GM21381 (cell line): Measurements from ENCODE around the gene IL1B.

ENCODE experiments used
- ATAC-seq: cut with Tn5 transposase; IDR thresholded peaks from one replicate; pipeline ENCODE4 v1.9.1; 2021; ENCODE audit warnings: mild to moderate bottlenecking, moderate library complexity; ENCODE audit not compliant: unreplicated experiment

The IL1B gene

DNA sequence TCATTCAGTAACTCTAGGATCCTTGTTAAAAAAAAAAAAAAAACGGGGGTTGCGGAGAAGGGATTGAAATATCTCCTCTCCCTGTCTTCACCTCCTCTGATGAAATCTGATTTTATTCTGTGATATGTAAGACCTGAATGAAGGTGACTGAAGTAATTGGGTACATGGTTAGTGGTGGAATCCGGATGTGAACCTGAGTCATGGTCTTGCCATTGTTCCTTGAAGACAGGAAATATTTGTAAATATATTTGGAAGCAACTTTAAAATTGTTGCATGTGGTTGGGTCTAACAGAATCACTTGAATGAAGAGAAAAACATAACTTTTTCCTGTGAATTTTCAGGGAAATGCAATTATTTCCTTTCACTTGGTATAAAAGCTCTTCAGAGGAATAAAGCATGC is 49.3 kb downstream of the IL1B start:
- no peak for ATAC-seq

DNA sequence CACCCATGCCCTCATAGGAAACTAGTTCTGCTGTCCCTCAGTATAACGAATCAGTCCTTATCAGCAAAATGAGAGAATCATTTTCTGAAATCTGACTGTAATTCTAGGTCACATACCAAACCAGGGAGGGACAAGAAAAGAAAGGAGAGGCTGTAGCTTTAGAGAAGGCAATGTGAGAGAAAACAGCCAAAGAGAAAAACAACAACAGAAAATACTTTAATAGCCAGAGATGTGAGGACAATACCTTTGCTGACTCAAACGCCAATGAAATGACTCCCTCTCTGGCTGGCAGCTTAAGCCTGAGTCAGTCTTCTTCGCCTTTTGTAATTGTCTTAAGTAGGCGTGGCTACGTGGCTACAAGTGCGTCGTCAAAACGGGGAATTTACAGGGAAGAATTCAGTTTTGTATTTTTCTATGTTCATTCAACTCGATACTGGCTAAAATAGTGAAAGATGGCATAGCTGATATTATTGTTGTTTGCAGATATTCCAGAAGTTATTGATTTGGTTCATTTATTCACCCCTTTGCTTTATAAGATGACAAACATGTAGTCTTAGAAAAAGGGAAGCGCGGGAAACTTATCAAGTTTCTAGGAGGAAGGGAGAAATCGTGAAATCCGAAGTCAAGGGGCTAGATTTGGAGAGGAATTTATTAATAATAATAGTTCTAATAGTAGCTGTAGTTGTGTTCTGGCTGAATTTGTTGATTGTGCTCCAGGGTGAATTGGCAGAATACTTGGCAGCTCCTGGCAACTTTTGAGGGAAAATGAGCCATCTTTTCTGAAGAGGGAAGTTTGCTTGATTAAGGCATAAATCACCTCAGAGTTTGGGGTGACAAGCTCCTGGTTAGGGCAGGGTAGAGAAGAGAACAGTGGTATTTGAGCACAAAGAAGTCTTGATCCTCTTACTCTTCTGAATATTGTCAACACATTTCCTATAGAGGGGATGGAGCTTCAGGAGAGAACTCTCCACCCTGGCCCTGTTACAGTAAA is 52.1 kb downstream of the IL1B start, which contains the start of gene IL1A:
TSS of gene IL1A (minus strand) at position 295 of the 991 bp plus-strand sequence. CDS start 723 bp downstream, outside the sequence.
- no peak for ATAC-seq

DNA sequence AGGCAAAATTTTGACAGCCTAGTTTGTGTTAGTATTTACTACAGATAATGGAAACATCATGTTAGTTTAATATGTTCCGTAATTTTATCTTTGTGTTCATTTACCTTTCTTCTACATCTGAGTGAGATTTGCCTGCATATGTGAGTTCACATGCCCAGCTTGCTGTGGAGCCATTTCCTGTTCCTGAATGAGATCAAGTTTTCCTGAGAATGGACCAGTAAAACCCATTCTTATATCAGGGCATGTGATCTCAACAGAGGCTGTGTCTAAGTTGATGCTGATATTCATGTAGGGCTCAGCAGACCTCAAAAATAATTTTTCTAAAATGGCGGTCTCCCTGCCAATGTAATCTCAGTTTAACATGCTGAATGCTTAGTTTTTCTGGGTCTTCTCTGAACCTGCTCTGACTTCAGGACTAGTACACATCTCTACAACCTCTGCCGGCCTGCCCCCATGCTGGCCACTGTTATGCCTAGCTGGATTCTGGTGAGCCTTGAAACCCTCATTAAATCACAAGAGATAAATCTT is 53.3 kb downstream of the IL1B start:
- ATAC-seq, result no peak

DNA sequence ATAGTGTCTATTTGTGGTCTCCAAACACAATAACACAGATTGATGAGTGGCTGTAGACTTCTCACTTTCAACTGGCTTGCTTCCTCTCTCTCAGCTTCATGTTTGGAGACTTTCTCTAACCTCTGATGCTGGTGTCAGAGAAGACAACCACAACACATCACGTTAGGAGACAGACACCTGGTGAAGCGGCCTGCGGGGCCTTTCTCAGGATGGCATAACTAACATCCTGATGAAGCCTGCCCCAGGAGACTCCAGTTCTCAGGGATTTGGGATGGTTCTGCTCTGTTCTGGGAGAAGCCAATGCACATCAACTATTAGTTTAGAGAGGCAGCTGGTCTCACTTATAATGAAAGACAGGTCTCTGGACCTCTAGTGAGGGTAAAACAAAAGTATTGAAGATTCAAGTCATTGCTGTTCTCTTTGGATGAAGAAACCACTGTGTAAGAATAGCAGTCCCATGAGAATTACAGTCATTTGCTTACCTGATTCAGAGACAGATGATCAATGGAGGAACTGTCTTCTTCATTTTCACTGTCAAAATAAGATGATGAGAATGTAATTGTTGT is 54.3 kb downstream of the IL1B start:
- peak; percentile 87 for ATAC-seq
